HG02798 (cell line): Measurements from ENCODE around the gene HIVEP3.

Source experiments
- ATAC-seq: cut with Tn5 transposase; IDR thresholded peaks from one replicate; pipeline ENCODE4 v1.9.1; 2021; ENCODE audit warnings: mild to moderate bottlenecking; ENCODE audit not compliant: unreplicated experiment, poor library complexity

The HIVEP3 gene

GRCh38 chr1:41894808-41895483 lies 23.8 kb downstream of the HIVEP3 start:
- no peak for ATAC-seq

- no peak for ATAC-seq
These were observed 24.5 kb downstream of the HIVEP3 start for GRCh38 chr1:41894101-41894807.

DNA sequence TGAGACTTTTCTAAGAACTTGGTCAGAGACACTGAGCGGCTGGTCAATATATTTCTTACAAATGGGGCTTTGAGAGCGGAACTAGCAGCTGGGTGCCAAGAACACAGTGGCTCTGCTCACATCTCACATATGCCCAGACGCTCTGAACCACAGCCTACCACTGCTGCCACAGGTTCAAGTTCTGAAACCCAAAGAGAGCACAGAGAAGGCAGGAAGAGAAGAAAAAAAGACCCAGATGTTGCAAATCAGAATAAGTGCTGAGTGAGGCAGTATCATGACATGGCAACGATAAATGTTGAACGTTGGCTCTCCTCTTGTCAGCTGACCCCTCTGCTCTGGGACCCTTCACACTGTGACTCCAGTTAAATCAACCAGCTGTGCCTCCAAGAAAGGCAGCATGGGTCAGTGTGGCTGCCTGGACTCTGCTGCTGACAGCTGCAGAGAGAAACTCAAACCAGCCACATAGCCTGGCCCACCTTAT lies 26.4 kb downstream of the HIVEP3 start:
- no peak for ATAC-seq

DNA sequence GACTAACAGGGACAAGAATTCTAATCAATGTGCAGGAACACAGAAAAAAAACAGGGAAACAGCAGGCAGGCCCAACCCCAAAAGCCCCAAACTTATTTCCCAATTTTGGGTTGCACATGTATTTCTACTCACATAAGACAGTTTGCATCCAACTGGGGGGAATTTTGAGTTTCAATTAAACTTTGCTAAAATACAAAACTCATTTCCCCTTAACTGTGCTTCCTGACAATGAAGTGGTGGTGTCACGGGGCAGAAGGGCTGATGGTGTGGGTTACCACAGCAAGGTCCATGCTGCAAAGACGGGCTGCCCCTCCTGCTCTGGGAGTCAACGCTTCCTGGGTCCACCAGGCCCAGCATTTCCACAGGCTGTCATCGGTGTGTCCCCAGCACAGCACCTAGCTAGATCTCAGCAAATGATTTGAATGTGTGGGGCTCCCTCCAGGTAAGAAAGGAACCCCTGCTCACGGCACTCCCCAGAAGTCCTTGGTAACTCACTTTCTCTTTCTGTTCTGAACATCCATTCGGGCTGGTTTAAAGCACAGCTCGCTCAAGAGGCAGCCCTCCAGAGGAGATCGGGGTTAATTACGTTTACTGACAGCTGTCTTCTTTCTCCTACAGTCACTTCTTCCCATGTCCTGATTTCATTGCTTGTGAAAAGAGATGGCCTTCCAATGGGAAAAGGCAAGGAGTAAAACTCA lies 27.4 kb downstream of the HIVEP3 start:
- peak; percentile 84 for ATAC-seq

DNA sequence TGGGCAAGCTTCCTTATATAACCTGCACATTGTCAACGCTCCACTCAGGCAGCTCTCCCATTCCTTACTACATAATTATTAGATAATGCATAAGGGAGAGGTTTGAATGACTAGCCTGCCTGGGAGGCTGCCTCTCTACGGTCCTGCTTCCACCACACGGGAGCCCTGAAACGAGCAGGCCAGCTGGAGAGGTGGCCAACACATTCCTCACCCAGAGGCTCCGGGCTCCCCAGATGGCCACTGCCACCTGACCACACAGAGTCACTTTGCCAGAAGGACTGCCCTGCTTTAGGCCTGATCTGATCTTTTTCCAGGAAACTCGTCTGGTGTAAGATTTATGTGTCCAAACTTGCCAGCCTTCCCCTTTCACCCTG lies 27.9 kb downstream of the HIVEP3 start:
- ATAC-seq: no peak

DNA sequence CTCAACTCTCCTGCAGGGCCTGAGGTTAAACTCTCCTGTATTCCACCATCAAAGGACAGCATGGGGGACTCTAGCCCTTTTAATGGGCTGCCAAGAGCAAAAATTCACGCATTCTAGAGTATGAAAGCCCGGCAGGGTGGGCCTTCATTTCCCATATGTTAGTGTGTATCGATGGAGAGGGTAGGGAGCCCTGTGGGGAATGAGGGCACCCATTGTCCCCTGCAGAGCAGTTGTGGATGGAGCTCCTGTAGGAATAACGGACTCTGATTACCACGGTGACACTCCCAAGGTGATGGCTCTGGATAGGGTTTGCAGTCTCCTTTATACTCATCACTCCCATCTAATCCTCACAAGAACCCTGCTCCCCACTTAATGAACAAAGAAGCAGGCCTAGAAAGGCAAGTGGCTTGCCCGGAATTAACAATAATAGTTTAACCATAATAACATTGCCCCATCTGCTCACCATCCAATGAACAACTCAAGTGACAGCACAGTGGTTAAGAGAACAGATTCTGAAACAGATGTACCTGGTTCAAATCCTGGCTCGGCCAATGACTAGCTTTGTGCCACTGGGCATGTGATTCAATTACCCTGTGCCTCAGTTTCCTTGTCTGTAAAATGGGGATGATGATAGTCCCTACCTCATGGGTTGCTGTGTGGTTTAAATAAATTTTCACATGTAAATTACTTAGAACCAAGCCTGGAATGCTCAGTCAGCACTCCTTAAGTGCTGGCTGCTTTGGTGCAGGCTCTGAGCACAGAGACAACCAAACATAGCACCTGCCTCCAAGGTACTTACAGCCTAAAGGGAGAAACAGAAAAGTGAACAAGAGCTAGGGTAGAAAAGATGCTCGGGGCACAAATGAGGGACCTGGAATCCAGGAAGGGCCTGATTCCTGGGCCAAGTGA lies 29.0 kb downstream of the HIVEP3 start:
- ATAC-seq: no peak

GRCh38 chr1:41888756-41889155 lies 30.0 kb downstream of the HIVEP3 start:
- no peak for ATAC-seq

- no peak for ATAC-seq
These were observed 31.4 kb downstream of the HIVEP3 start for GRCh38 chr1:41887365-41887764.

DNA sequence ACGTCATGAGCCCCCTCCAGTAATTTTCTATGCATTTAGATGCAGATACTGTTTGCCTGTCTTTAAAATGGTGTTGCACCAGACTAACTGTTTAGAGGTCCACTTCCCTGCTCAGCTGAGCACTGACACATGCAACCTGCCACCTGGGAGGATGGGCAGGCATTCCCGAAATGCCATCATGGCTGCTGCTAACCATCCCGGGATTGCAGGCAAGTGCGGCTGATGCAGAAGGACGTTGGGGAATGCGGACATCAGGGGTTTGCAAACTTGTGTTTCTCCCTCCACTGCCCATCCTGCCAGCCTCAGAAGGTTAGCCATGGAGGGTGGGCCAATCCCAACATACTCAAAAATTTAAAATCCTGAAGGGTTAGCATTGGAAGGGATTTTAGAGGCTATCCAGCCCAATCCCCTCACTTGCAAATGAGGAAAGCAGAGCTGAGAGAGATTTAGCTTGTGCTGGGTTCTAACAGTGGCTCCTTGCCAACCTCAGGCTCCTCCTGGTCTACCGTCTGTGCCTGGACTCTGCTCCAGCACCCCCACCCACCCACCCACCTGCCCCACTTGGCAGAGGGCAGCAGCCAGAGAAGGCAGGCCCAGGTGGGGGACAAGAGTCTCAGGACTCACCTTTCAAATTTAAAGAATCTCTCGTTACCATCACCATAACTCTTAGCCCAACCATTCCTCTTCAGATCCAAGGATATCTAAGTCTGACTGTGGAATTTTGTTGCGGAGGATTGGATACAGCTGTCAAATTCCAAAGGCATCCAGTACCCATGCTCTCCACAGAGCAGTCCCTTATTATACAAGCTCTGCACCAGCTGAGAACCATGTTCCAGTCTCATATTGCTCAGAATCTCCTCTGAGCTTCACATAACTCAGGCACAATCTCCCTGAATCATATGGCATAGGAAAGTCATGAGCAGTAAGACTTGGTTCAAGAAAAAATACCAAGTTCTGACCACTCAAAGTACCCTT lies 34.2 kb downstream of the HIVEP3 start:
- ATAC-seq: no peak

- ATAC-seq: no peak
These were observed 35.2 kb downstream of the HIVEP3 start for GRCh38 chr1:41883507-41883906.

GRCh38 chr1:41882486-41882885 lies 36.2 kb downstream of the HIVEP3 start:
- ATAC-seq: no peak

DNA sequence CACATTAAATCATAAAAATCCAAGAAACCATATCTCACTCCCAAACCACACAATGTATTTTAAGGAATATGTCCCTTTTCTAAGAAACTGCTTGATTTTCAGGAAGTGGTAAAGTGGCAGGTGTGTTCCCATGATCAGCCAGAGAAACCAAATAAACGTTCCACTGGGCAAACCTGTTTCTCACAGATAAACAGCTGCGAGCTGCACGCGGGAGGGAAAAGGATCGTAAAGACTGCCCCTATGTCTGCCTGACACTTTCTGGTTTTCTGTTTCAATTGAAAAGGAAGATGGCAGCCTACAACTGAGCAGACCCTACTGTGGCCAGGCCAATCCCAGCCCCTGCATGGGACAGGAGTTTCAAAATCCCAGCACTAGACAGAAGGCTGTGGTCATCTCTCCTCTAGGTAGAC lies 36.6 kb downstream of the HIVEP3 start:
- ATAC-seq: no peak

GRCh38 chr1:41880950-41881885 lies 37.5 kb downstream of the HIVEP3 start:
- no peak for ATAC-seq

DNA sequence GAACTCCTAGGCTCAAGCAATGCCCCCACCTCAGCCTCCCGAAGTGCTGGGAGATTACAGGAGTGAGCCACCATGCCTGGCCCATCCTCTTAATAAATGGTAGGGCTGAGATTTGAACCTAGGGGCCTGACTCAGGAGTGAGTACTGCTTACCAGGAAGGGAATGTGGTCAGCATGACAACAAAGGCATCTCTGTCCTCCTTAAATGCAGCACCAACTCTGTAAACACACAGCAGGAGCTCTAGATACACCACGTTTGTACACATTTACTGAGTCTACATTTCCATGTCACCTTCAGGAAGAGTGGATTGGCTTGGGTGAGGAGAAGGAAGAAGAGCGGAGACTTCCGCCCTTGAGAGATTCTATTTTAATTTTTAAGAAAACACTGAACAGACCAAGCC lies 38.5 kb downstream of the HIVEP3 start:
- ATAC-seq: no peak

- no peak for ATAC-seq
These were observed 39.1 kb downstream of the HIVEP3 start for GRCh38 chr1:41879617-41880016.

- no peak for ATAC-seq
These were observed 39.8 kb downstream of the HIVEP3 start for GRCh38 chr1:41878911-41879310.

DNA sequence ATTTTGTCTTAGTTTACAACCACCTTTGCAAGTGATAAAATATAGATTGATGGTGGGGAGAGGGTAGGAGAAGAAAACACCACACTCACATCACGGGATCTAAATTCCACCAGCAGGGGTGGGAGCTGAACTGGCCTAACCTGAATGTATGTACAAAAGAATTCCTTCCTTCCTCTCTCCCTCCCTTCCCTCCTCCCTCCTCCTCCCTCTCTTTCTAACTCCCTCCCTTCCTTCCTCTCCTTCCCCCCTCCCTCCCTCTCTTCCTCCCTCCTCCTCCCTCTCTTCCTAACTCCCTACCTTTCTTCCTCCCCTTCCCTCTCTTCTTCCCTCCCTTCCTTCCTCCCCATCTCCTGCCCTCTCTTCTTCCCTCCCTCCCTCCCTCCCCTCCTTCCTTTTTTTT lies 40.2 kb downstream of the HIVEP3 start:
- ATAC-seq: no peak
